Measurements from ENCODE around the gene HDHD5. TPM values are rescaled to one million over a fixed set of nuclear protein-coding genes. Genes with fewer than 3 reads are reported as not detected.

The HDHD5 gene
- total and polyA plus RNA-seq, 2 experiments from 2014 or later = 131 to 164 TPM

- DNase-seq (ENCODE audit: low read depth in 1 of 2, low spot score in 1 of 2) = no peak
- H3K9me3 ChIP-seq (ENCODE audit: low read depth) = no peaks in the 10 kb centered on the region
- H3K4me3 ChIP-seq = no peak overlapping the region
- H3K27me3 ChIP-seq = no peaks in the 10 kb centered on the region
- H3K27ac ChIP-seq = no peak overlapping the region
- no peaks in the 10 kb centered on the region for H3K36me3 ChIP-seq
- no peaks in the 10 kb centered on the region for H3K4me1 ChIP-seq (ENCODE audit: low read depth)
- TF ChIP-seq CTCF (IDR thresholded peaks at IDR 0.05; ENCODE audit: low read depth, low read length) = no peak
Measured at GRCh38 chr22:17106785-17107546, 52.1 kb downstream of the HDHD5 start.

GRCh38 chr22:17106161-17106784, 52.8 kb downstream of the HDHD5 start:
- no peak for TF ChIP-seq CTCF (IDR thresholded peaks at IDR 0.05; ENCODE audit: low read depth, low read length)
- Histone ChIP-seq H3K27me3 (no peaks in the 10 kb centered on the region), H3K9me3 (ENCODE audit: low read depth) (no peaks in the 10 kb centered on the region), H3K4me3 (no peak overlapping the region), H3K27ac (no peak overlapping the region), H3K36me3 (no peaks in the 10 kb centered on the region), H3K4me1 (ENCODE audit: low read depth) (no peaks in the 10 kb centered on the region)
- DNase-seq (ENCODE audit: low read depth in 1 of 2, low spot score in 1 of 2) = no peak

GRCh38 chr22:17105143-17106129, 53.6 kb downstream of the HDHD5 start:
- H3K27me3 ChIP-seq = no peaks in the 10 kb centered on the region
- TF ChIP-seq CTCF (IDR thresholded peaks at IDR 0.05; ENCODE audit: low read depth, low read length) = no peak
- no peaks in the 10 kb centered on the region for H3K4me1 ChIP-seq (ENCODE audit: low read depth)
- no peaks in the 10 kb centered on the region for H3K36me3 ChIP-seq
- H3K9me3 ChIP-seq (ENCODE audit: low read depth) = no peaks in the 10 kb centered on the region
- no peak overlapping the region for H3K27ac ChIP-seq
- no peak for DNase-seq (ENCODE audit: low read depth in 1 of 2, low spot score in 1 of 2)
- no peak overlapping the region for H3K4me3 ChIP-seq

- Histone ChIP-seq H3K9me3 (ENCODE audit: low read depth) (no peaks in the 10 kb centered on the region), H3K36me3 (no peaks in the 10 kb centered on the region), H3K27me3 (no peaks in the 10 kb centered on the region)
Measured at GRCh38 chr22:17104336-17104935, 54.6 kb downstream of the HDHD5 start.

More at GRCh38 chr22:17104336-17104935, 54.6 kb downstream of the HDHD5 start:
- H3K27ac ChIP-seq = no peak overlapping the region
- no peak for TF ChIP-seq CTCF (IDR thresholded peaks at IDR 0.05; ENCODE audit: low read depth, low read length)
- H3K4me1 ChIP-seq (ENCODE audit: low read depth) = no peaks in the 10 kb centered on the region
- no peak for DNase-seq (ENCODE audit: low read depth in 1 of 2, low spot score in 1 of 2)
- H3K4me3 ChIP-seq = no peak overlapping the region
